GM12874 (cell line): ENCODE measurements around the gene PPARG.

ENCODE experiments used
- CTCF ChIP-seq: IDR thresholded peaks from 2 replicates; pipeline ENCODE4 v1.5.1; 2011; ENCODE audit warnings: low read depth, mild to moderate bottlenecking, control low read depth, low read length, moderate library complexity; ENCODE audit not compliant: insufficient read depth

The PPARG gene

DNA sequence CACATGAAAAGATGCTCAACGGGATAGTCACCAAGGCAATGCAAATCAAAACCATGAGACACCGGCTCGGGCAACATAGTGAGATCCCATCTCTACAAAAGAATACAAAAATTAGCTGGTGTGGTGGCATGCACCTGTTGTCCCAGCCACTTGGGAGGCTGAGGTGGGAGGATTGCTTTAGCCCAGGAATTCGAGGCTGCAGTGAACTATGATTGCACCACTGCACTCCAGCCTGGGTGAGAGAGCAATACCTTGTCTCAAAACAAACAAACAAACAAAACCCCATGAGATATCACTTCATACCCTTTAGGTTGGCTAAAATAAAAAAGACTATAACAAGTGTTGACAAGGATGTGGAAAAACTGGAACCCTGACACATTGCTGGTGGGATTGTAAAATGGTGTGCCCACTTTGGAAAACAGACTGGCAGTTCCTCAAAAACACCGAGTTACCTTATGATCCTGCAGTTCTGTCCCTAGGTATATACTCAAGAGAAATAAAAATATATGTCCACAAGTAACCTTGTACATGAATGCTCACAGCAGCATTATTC lies 3.8 kb upstream of the PPARG start:
- TF ChIP-seq CTCF, result no peak

- TF ChIP-seq CTCF, result no peak
These were observed 2.4 kb upstream of the PPARG start for GRCh38 chr3:12286504-12286903.

GRCh38 chr3:12286927-12287726 lies 1.7 kb upstream of the PPARG start:
- peak; percentile 27; the same call in 1 of the 2 replicates for TF ChIP-seq CTCF

GRCh38 chr3:12287727-12288181 lies 1.1 kb upstream of the PPARG start:
- 0 out of 2 replicates have a peak, but pooled peaks have one; percentile 6 for TF ChIP-seq CTCF

GRCh38 chr3:12289524-12289923 lies 654 bp downstream of the PPARG start:
- no peak for TF ChIP-seq CTCF

GRCh38 chr3:12292770-12293169 lies 3.9 kb downstream of the PPARG start:
- TF ChIP-seq CTCF, result no peak

DNA sequence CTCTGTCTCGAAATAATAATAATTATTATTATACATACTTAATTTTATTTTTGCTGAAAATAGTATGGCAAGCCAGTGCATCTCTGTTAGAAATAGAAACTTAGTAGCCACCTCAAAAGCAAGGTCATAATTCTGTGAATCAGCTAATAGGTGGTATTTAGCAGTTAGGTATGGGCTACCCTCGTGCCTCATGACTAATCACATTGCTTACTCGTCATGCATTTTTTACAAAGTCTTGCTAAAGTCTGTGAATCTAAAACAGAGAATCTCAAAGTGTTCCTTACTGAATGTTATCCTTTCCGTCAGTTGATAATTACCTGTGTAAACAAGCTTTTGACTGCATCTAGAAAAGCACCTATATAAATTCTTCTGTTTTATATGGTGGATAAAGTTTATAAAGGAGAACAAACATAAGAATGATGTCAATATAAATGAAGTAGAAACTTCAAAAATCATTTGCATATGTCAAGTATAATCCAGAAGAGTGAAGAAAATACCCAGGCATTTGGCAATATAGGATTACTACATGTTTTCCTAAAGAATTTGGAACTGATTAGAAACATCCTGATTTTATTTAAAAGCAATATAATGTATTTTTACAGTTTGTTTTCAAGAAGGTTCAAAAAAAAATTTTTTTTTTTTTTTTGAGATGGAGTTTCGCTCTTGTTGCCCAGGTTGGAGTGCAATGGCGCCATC lies 6.2 kb downstream of the PPARG start:
- TF ChIP-seq CTCF, result no peak
